ENCODE data around the gene C12orf56.
"Not testable (repeated sequence)": the region's sequence is repeated elsewhere in the genome, so short reads cannot be mapped to it uniquely, and the experiment has no call there.

C12orf56 gene

GRCh38 chr12:64299628-64300027 lies 90.9 kb downstream of the C12orf56 start:
- no peak for DNase-seq

GRCh38 chr12:64296301-64296700 lies 94.3 kb downstream of the C12orf56 start:
- DNase-seq = no peak

GRCh38 chr12:64293654-64294364 lies 96.7 kb downstream of the C12orf56 start:
- no peak for DNase-seq

- DNase-seq = not testable (repeated sequence)
Observed at GRCh38 chr12:64293174-64293573, 97.4 kb downstream of the C12orf56 start.

DNA sequence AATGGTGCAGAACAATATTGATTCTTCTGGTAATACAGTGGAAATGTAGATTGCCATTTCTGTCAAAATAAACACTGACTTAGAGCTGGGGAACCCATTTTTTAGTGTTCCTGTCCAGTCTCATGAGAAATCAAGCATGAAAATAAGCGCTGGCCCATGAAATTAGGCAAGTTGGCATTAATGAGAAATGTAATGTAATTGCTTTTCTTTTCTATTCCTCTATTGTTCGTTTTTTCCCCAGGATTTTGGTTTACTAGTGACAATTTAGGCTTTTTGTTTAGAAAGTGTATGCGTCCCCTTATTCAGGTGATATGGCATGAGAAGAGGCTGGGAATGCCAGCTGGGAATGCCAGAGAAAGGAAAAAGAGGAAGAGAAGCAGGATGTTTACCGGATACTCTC lies 104.0 kb downstream of the C12orf56 start:
- no peak for DNase-seq

GRCh38 chr12:64284256-64284655 lies 106.3 kb downstream of the C12orf56 start:
- DNase-seq = no peak

- no peak for DNase-seq
Observed at GRCh38 chr12:64278421-64278820, 112.1 kb downstream of the C12orf56 start.

- no peak for DNase-seq
Observed at GRCh38 chr12:64273527-64274403, 116.8 kb downstream of the C12orf56 start.

GRCh38 chr12:64270411-64270810 lies 120.1 kb downstream of the C12orf56 start:
- DNase-seq = no peak

- DNase-seq = no peak
Observed at GRCh38 chr12:64269161-64269560, 121.4 kb downstream of the C12orf56 start.

DNA sequence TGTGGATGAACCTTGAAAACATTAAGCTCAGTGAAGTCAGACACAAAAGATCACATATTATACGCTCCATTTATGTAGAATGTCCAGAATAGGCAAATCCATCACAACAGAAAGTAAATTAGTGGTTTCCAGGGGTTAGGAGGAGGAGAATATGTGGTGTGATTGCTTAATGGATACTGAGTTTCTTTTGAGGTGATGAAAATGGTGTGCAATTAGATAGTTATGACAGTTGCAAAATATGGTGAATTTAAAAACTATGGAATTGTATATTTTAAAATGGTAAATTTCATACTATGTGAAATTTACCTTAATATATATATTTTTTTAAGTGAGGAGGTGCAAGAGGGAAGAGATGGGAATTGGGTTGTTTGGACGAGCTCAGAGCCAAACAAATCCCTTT lies 122.1 kb downstream of the C12orf56 start:
- DNase-seq = no peak

- no peak for DNase-seq
Observed at GRCh38 chr12:64265839-64266238, 124.7 kb downstream of the C12orf56 start.

DNA sequence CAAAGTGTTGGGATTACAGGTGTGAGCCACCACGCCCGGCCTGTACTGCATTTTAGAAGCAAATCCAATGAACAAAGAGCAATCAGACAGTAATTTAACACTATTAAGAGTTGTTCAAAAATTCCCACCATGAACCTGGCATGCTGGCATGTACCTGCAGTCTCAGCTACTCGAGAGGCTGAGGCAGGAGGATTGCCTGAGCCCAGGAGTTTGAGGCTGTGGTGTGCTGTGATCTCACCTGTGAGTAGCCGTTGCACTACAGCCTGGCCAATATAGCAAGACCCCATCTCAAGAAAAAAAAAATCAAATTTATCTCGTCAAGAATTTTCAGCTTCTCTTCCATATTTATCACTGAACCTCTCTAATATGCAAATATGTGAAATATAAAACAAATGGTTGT lies 128.7 kb downstream of the C12orf56 start:
- no peak for DNase-seq

DNA sequence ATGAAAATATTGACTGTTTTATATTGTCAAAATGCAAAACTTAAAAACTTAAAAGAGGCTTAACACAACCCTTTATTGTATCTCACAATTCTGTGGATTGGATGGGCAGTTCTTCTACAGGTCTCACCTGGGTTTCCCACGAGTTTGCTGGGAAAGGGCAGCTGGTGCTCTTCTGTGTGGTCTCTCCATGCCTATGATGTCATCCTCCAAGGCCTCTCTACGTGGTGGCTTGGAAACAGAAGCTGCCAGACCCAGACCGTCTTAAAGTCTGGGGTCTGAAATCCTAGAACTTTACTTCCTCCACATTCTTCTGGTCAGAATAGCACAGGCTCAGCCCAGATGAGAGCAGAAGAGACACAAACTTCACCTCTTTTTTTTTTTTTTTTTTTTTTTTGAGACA lies 132.0 kb downstream of the C12orf56 start:
- DNase-seq = no peak

GRCh38 chr12:64256166-64256800 lies 134.3 kb downstream of the C12orf56 start:
- DNase-seq = no peak

DNA sequence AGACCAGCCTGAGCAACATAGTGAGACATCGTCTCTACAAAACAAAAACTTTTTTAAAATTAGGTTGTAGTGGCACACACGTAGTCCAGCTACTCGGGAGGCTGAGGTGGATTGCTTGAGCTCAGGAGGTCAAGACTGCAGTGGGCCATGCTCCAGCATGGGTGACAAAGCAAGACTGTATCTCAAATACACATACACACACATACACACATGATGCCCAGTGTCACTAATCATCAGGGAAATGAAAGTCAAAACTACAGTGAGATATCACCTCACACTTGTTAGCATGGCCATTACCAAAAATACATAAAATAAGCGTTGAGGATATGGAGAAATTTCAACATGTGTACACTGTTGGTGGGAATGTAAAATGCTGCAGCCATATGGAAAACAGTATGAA lies 135.3 kb downstream of the C12orf56 start:
- no peak for DNase-seq

GRCh38 chr12:64253356-64253755 lies 137.2 kb downstream of the C12orf56 start:
- no peak for DNase-seq

GRCh38 chr12:64252681-64253080 lies 137.9 kb downstream of the C12orf56 start:
- no peak for DNase-seq

DNA sequence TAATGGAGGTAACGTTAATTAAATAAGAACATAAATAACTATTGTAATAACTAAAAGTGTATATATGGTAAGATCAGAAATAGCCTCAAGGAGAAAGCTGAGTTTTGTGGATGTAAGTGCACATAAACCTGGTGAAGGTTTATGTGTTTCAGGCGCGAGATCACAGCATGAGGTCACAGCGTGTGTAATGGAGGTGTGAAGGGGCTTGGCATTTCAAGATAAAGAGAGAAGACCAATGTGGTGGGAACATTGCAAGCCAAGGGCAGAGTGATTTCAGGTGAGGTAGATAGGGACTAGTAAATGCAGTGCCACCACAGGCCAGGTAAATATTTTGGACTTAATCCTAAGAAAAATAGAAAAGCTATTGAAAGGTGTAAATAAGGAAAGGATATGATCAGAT lies 146.7 kb downstream of the C12orf56 start:
- DNase-seq = no peak

DNA sequence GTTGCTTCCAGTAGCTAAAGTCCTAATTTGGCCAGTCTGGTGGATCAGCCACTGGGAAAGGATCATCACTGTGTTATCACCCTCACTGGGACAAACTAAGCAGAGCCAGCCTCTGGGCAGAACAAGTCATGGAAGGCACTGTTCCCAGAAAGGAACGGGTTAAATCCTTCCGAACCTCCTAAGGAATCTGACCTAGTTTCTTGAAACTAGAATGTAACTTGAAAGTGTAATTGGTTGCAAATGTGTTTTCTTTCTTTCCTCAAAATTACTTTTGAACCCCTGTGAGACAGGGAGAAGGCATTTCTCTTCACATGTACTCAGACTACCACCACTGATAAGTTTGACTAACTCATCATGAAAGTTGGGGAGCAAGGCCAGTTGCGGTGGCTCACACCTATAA lies 149.8 kb downstream of the C12orf56 start:
- no peak for DNase-seq

DNA sequence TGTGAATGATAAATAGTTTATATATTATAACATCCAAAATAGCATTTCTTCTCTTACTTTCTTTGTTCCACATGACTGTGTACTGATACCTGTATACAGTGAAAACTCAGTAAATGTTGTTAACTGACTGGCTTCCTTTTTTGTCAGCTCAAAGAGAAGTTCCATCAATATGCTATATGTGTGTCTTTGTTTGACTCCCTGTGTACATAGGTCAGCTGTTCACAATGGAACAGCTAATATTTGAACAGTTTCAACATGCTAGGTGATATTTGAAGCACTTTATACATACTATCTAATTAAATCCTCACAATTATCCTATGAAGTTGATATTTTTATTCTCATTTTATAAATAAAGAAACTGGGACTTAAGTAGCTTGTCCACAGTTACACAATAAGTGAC lies 153.2 kb downstream of the C12orf56 start:
- no peak for DNase-seq

- no peak for DNase-seq
Observed at GRCh38 chr12:64236549-64236948, 154.0 kb downstream of the C12orf56 start.

GRCh38 chr12:64232196-64232595 lies 158.4 kb downstream of the C12orf56 start:
- no peak for DNase-seq

DNA sequence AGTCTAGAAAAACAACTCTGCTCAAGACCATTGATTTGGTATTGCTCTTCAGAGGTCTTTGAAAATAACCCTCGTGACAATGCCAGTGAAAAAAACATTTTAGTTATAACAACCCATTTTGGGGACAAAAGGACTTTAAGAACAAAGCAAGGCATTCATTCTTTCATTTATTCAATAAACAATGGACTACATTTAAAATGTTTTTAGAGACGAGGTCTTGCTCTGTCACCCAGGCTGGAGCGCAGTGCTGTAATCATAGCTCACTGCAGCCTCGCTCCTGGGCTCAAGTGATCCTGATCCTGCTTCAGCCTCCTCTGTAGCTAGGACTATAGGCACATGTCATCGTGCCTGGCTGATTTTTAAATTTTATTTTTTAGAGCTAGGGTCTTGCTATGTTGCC lies 160.8 kb downstream of the C12orf56 start:
- DNase-seq = no peak

Measured in NCI-H1436 treated with DMSO at 0.1 percent for 48 hours (cell line).